Fibroblast of upper back skin (primary cell): ENCODE measurements around the gene PIK3R5.
"Not testable (repeated sequence)": the region's sequence is repeated elsewhere in the genome, so short reads cannot be mapped to it uniquely, and the experiment has no call there.

Experiments used
- DNase-seq: peaks from one replicate; pipeline ENCODE4 v3.0.0-alpha.2; 2013

PIK3R5 gene

GRCh38 chr17:8984225-8984624 is 18.7 kb upstream of the PIK3R5 start:
- not testable (repeated sequence) for DNase-seq

GRCh38 chr17:8981443-8981842 is 15.9 kb upstream of the PIK3R5 start:
- DNase-seq, result no peak

GRCh38 chr17:8979715-8980114 is 14.2 kb upstream of the PIK3R5 start:
- DNase-seq, result no peak

- no peak for DNase-seq
These were observed 11.1 kb upstream of the PIK3R5 start for GRCh38 chr17:8976638-8977037.

GRCh38 chr17:8975091-8975725 is 9.7 kb upstream of the PIK3R5 start:
- DNase-seq, result no peak

- DNase-seq, result no peak
These were observed 4.4 kb upstream of the PIK3R5 start for GRCh38 chr17:8969901-8970300.

GRCh38 chr17:8968503-8968902 is 3.0 kb upstream of the PIK3R5 start:
- DNase-seq, result no peak

GRCh38 chr17:8967861-8968260 is 2.4 kb upstream of the PIK3R5 start:
- DNase-seq, result no peak

GRCh38 chr17:8966926-8967325 is 1.4 kb upstream of the PIK3R5 start:
- DNase-seq, result no peak

- DNase-seq, result no peak
These were observed 610 bp downstream of the PIK3R5 start for GRCh38 chr17:8964801-8965393.

GRCh38 chr17:8963647-8964258 is 1.8 kb downstream of the PIK3R5 start:
- DNase-seq, result no peak

GRCh38 chr17:8963014-8963413 is 2.5 kb downstream of the PIK3R5 start:
- no peak for DNase-seq

GRCh38 chr17:8961829-8962228 is 3.7 kb downstream of the PIK3R5 start:
- DNase-seq, result no peak

- DNase-seq, result no peak
These were observed 5.0 kb downstream of the PIK3R5 start for GRCh38 chr17:8960325-8961140.

GRCh38 chr17:8959312-8959918 is 6.1 kb downstream of the PIK3R5 start:
- DNase-seq, result no peak

GRCh38 chr17:8957721-8958120 is 7.8 kb downstream of the PIK3R5 start:
- no peak for DNase-seq

GRCh38 chr17:8956465-8956902 is 9.0 kb downstream of the PIK3R5 start:
- no peak for DNase-seq

- no peak for DNase-seq
These were observed 10.2 kb downstream of the PIK3R5 start for GRCh38 chr17:8955021-8955959.

GRCh38 chr17:8954339-8954738 is 11.2 kb downstream of the PIK3R5 start:
- DNase-seq, result no peak

GRCh38 chr17:8953156-8953885 is 12.2 kb downstream of the PIK3R5 start:
- no peak for DNase-seq

- DNase-seq, result no peak
These were observed 13.3 kb downstream of the PIK3R5 start for GRCh38 chr17:8952191-8952590.
